Activated naive CD4-positive, alpha-beta T cell treated with anti-CD3 and anti-CD28 coated beads, Interleukin-2, amount 10 ng/mL, durations not matched to agents 5 hours and 36 hours (primary cell): ENCODE measurements around the gene SEC14L6. TPM values are rescaled to one million over a fixed set of nuclear protein-coding genes. Genes with fewer than 3 reads are reported as not detected.

Experiments
- total RNA-seq, 2 experiments: library from RNA; stranded (reverse); gene quantifications; one replicate each; pipeline ENCODE4 v1.2.3, GENCODE V29; 2021

Gene SEC14L6
- total RNA-seq, result not detected

DNA sequence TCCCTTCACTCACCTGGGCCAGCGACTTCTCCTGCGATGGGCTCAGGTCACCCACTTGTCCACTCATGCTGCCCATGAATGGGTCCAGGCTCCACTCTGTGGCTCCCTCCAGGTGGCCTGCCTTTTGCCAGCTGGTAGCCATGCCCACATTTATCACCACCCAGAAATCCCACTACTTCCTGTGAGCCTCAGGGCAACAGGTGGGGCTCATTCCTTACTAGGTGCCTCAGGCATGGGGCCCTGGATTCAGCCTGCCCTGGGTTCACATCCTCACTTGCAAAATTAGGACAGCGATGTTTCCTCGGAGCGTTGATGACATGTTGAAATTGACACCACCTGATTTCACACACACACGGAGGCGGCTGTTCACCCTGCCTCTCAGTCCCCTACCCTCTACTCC, at the start of gene SEC14L6:
TSS of gene SEC14L6 (minus strand) at position 126 of the 400 bp plus-strand sequence. CDS start at position 67, 59 bp downstream.

DNA sequence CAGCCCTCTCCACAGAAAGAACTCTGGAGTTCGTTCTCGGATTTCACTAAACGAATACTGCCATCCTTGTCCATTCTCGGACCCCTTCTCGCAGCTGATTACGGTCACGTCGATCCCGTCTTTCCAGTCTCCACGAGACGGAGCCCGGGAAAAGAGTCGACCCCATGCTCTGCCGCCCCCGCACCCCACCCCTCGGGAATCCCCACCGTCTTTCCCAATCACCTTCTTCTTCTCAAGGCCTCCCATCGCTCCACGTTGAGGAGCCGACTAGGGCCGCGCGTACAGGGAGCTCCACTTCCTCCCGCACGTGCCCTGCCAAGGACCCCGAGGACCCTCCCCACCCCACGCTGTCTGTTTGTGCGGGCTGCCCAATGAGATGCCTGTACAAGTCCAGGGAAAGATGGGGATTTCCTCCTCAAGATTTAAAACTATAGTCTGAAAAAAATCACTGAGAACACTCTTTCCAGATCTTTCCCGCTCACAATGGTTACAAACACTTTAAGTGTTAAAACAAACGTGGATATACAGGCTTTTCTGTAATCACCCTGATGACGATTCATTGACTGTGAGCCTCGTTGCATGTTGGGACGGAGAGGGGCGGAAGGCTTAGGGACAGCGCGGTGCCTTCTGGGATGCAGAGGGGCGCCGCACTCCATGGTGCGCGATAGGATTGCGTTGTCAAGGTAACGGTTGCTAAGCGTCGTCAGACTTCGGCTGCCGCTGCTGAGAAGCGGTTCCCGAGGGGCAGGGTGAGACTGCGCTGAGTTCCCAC, 45.2 kb upstream of the SEC14L6 start, which contains the start of gene PES1:
TSS of gene PES1 (minus strand) at position 323 of the 772 bp plus-strand sequence. CDS start at position 246, 77 bp downstream.

DNA sequence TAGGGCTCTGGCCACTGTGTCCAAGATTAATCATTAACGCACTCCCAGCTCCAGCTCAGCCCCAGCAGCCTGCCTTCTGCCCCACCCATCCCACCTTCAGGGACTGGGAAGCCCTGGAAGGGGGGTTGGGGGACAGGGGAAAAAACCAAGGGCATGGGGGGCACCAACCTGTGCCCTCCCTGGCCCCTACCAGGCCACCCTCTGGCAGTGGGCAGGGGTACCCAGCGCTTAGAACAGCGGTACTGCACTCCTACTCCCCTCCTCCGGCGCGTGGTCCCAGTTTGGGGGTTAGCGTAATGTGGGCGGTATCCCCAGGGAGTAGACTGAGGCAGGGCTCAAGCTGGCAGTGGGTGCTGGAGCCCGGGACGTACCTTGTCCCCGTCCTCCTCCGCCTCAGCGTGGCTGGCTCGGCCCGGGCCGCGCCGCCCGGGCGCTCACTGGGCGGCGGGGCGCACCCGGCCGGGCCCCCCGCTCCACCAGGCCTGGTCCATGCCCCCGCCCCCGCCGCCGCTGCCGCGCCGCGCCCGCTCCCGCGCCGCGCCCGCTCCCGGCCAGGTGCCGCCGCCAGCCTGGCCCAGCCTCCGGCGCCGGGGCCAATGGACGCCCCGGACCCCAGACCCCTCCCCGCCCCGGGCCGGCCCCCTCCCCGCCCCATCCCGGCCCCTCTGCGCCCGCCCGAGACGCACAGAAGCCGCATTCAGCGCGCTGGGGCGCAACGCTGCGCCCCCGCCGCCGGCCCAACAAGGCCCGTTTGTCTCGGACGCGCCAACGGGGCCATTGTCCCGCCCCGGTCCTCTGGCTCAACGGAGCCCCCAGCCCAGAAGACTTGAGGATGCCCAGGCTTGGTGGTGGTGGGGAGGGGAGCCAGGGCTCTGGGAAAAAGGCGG, 27.8 kb upstream of the SEC14L6 start, which contains the start of gene GAL3ST1:
TSS of gene GAL3ST1 (minus strand) at position 571 of the 887 bp plus-strand sequence. CDS start 17,273 bp downstream, outside the sequence.

Other genes starting within 250 kb of the SEC14L6 start
- gene TBC1D10A, start 219.8 kb downstream of the SEC14L6 start, total RNA-seq, result 10 to 100 TPM; 50.4 to 50.9 TPM
- 100 to 1,000 TPM; 217 to 233 TPM for gene SF3A1, start 189.8 kb downstream of the SEC14L6 start, total RNA-seq
- gene CCDC157, start 189.7 kb downstream of the SEC14L6 start, total RNA-seq, result 1 to 10 TPM; 3.3 to 4.2 TPM
- gene RNF215, start 159.3 kb downstream of the SEC14L6 start, total RNA-seq, result 1 to 10 TPM; 8.6 to 9.2 TPM
- 1 to 10 TPM; 7.7 to 9.4 TPM for gene SEC14L2, start 149.7 kb downstream of the SEC14L6 start, total RNA-seq
- gene MTFP1, start 121.0 kb downstream of the SEC14L6 start, total RNA-seq, result 10 to 100 TPM; 51.7 to 55.4 TPM
- gene SEC14L3, start 74.7 kb downstream of the SEC14L6 start, total RNA-seq, result under 1 TPM in 1 of 2 experiments, not detected in 1; 0.10 TPM
- not detected for gene SEC14L4, start 41.0 kb downstream of the SEC14L6 start, total RNA-seq
- not detected for gene GAL3ST1, start 27.9 kb upstream of the SEC14L6 start, total RNA-seq
- 10 to 100 TPM; 55.2 to 55.6 TPM for gene PES1, start 45.2 kb upstream of the SEC14L6 start, total RNA-seq
- under 1 TPM; 0.23 to 0.24 TPM for gene TCN2, start 60.4 kb upstream of the SEC14L6 start, total RNA-seq
- 1 to 10 TPM; 2.0 TPM for gene SLC35E4, start 89.0 kb upstream of the SEC14L6 start, total RNA-seq
- 1 to 10 TPM; 8.0 to 8.8 TPM for gene DUSP18, start 121.1 kb upstream of the SEC14L6 start, total RNA-seq
- gene OSBP2, start 148.1 kb upstream of the SEC14L6 start, total RNA-seq, result 1 to 10 TPM in 1 of 2 experiments, under 1 TPM in 1; 0.73 to 1.0 TPM